HG03558 (cell line): Measurements from ENCODE around the gene LRRC42.

Source experiments
- ATAC-seq: cut with Tn5 transposase; IDR thresholded peaks from one replicate; pipeline ENCODE4 v1.9.1; 2021; ENCODE audit warnings: moderate number of reproducible peaks; ENCODE audit not compliant: unreplicated experiment; ENCODE audit errors: extremely low read depth

The LRRC42 gene

DNA sequence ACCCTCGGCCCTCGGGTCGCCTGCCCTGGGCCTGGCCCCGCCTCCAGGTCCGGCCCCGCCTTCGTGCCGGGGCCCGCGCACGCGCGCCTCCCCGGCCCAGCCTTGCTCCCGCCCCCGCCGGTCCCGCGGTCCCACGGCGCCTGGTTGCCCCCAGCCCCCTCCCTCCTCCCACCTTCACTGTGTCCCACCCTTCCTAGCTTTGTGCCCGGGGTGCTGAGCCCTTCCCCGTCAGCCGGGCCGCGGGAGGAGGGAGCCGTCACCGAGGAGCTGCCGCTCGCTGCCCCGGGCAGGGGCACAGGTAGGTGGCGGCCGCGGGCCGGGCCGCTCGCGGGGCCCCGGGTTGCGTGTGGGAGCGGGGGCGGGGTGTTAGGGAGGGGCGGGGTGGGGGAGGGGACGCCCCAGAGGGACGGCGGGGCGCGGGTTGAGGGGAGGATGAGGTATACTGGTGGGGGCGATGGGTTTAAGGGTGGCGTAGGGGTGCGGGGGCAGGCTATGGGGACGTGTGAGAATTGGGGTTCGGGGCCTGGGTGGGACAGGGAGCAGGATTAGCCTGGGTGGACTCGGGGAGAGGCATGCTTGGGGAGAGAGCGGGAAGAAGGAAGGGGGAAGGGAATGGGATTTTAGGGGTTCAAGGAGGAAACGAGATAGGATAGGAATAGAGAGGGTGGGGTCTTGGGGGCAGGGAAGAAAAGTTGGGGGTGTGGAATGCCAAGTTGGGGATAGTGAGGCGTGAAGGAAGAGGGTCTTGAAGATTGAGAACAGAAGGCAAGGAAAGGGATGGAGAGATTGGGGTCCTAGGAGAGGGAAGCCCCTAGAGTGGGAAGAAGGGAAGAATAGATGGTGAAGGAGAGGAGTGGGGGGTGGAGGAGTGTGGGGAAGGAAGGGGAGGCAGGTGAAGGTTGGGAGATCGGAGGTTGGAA lies at the start of gene LRRC42:
TSS of gene LRRC42 (plus strand) at position 99 of the 920 bp plus-strand sequence. CDS start 5,650 bp downstream, outside the sequence.
- ATAC-seq = peak; percentile 37

DNA sequence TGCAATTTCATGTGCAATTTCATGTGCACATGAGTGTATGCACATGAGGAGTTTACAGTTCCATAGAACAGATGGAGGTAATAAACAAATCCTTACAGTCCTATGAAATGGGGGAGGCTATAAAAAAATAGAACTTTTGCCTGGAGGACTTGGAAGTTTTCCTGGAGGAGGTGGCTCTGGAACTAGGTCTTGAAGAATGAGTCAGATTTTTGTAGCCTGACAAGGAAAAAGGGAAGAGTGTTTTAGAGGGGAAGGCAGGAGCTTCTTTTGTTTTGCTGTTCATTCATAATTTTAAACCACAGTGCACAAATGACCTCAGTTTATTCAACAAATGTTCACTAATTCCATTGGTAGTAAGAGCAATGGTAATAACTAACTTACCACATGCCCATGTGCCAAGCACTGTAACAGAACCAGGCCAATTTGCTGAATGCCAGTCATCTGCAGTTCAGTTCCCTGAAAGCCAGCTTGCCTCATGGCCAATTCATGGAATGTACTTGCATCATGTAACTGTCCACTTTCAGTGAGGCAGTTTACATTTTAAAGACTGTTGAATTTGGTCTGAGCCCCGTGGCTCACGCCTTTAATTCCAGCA lies 49.4 kb upstream of the LRRC42 start:
- ATAC-seq = no peak

DNA sequence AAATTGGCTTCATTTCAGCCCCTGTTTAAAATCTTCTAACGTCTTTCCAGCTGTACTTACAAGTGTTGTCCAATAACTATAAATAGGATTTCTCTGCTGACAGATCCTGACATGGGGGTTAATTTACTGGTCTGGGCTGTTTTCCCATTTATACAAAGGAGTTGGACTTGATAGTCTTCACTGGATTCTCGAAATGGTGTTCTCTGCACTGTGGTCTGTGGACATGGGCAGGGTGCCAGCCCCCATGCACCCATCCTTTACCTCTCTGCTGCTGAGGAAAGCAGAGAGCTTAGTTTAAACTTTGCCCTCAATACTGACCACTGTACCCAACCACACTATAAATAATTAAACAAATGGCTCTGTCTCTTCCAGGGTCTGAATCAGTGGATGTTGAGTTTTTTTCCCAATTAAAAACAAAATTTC lies 46.9 kb upstream of the LRRC42 start:
- ATAC-seq = no peak

GRCh38 chr1:53899708-53900107 lies 46.4 kb upstream of the LRRC42 start:
- ATAC-seq = no peak

DNA sequence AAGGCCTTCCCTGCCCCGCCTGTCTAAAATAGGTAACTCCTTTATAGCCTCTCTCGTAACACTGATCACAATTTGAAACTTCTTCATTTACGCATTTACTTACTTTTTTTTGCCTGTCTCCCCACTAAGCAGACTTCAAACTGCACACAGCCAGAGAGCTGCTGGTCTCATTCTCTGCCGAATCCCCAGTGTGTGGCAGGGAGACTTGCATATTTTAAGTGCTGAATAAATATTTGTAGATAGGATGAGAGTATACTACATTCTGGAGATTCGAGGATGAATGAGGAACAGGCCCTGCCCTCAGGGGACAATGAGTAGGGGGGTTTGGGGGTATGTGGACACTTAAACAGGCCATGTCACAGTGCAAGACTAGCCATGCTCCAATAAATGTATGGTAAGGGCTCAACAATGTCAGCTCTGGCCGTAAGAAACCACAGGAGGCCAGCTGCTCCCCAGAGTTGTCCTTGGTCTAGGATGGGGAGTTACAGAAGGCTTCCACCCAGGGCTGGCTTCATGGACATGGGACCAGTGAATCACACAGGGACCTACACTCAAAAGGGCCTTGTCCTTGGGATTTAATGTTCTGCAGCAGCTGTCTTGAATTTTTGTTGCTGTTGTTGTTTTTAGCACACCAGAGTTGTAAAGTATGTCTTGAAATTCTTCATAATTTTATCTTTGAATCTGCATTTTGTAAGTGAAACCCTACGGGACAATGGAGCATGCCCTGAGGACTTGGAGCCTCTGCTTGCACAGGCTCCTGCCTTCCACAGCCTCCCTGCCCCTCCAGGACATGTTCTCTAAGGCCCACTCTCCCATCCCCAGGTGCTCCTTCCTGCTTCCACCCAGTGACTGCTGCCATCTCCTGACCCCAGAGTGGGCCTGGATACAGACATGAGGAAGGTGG lies 43.7 kb upstream of the LRRC42 start:
- ATAC-seq = no peak

- ATAC-seq = no peak
These were observed 40.6 kb upstream of the LRRC42 start for GRCh38 chr1:53905509-53905908.

DNA sequence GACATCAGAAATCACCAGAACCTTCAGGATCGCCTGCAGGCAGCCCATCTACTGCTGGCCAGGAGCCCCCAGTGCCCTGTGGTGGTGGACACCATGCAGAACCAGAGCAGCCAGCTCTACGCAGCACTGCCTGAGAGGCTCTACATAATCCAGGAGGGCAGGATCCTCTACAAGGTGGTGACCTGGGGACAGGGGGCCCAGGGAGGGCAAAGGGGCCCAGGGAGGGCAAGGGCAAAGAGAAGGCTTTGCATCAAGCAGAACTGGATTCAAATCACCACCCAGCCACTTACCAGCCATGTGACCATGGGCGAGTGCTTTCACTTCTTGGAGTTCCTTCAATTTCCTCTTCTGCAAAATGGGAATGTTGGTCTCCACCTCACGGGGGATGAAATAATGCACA lies 40.0 kb upstream of the LRRC42 start:
- ATAC-seq = no peak

DNA sequence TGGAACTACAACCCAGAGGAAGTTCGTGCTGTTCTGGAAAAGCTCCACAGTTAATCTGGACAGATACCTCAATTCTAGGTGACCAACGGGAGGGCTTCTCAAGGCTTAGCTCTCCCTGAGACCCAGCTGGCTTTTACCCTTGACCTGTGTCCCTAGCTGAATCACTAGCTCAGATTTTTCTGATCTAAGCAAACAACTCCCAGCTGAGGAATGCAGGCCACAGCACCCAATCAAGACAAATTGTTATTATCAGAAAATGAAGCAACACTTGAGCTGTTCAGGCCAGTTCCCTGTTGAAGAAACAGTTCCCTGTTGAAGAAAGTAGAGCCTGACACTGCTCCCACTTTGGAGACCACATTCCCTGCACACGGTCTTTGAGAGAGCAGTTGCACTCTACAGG lies 36.2 kb upstream of the LRRC42 start:
- no peak for ATAC-seq

DNA sequence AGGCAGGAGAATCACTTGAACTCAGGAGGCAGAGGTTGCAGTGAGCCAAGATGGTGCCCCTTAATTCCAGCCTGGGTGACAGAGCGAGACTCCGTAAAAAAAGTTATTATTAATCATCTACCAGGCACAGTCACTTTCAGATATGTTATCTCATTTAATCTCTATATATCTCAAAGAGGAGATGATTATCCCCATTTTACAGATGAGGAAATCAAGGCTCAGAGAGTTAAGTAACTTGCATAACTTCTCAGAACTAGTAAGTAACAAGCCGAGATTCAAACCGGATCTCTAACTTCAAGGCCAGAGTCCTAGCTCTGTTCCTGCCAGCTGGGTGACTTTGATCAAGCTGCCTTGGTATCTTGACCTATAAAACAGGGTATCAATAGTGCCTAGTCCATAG lies 34.7 kb upstream of the LRRC42 start:
- ATAC-seq = no peak

DNA sequence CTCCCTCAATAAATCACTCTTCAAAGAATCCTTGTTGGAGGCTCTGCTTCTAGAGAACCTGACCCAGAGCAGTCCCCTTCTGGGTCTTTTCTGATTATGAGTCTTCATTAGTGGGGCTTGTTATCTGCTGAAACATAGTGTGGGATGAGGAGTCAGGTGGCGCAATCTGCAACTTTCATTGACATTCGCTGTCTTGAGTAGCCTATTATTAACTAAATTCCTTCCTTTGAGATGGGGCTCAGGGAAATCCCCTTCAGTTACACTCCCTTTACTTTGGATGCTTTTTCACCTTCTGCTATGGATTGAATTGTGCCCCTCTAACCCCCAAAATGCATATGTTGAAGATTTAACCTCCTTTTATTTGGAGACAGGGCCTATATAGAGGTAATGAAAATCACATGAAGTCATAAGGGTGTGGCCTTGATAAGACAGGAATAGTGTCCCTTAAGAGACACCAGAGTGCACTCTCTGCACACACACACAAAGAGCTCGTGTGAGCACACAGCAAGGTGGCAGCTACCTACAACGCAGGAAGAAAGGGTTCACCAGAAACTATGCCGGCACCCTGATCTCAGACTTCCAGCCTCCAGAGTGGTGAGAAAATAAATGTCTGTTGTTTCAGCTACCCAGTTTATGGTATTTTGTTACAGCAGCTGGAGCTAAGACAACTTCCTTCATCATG lies 32.7 kb upstream of the LRRC42 start:
- ATAC-seq = no peak

GRCh38 chr1:53918343-53918742 lies 27.8 kb upstream of the LRRC42 start:
- no peak for ATAC-seq

- ATAC-seq = no peak
These were observed 26.5 kb upstream of the LRRC42 start for GRCh38 chr1:53919675-53920066.

- ATAC-seq = no peak
These were observed 18.7 kb upstream of the LRRC42 start for GRCh38 chr1:53927376-53927881.

DNA sequence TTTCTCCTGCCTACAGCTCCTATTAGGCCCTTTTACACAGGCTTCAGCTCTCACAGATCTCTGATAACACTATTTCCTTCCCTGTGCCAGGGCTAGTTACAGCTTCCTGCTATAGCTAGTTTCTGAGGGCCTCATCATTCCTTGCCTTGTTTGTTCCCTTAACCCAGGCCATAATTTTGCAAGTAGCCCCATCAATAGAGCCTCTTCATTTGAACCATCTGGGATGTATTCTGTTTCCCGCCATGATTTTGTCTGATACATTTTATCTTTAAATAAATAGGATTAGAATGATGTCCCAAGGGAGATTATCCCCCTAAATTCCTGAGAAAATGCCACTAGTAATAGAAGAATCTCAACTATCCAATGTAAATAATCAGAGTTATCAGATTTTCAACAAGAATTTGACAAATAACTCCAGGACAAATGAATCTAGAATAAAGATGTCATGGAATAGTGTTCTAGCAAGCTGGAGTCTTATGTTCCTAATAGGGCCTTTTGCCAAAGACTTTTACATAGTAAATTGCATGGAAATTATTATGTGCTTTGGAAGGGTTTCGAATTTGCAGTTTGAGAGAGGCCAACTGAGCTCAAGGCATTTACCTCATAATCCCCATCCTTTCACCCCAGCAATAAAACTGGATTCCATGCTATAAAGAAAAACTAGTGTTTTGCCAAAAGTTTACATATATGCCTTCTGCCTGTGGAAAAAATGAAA lies 16.7 kb upstream of the LRRC42 start:
- no peak for ATAC-seq

DNA sequence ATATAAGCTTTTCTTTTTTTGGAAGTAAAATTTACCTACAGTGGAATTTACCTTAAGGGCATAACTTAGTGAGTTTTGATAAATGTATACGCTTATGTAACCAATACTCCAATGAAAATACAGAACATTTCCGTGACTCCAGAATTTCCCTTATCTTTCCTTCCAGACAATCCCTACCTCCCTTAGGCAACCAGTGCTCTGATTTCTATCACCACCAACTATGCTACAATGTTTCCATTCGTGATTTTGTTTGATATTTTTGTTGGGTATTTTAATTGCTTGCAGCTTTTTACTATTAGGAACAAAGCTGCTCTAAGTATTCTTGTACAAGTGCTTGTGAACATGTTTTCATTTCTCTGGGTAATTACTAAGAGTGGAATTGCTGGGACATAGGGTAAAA lies 15.2 kb upstream of the LRRC42 start:
- ATAC-seq = no peak

DNA sequence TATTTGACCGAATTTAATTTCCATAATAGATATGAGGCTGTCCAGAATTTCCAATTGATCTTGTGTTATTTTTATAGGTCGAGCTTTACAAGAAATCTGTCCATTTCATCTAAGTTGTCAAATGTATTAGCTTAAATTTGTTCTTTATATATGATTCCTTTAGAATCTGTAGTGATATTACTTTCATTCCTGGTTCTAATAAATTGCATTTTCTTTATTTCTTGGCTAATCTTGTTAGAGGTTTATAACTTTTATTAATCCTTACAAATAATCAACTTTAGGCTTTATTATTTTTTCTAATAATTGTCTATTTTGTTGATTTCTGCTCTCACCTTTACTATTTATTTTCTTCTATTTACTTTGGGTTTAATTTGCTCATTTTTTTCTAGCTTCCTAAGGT lies 14.6 kb upstream of the LRRC42 start:
- ATAC-seq = no peak

GRCh38 chr1:53934170-53934765 lies 11.9 kb upstream of the LRRC42 start:
- no peak for ATAC-seq

DNA sequence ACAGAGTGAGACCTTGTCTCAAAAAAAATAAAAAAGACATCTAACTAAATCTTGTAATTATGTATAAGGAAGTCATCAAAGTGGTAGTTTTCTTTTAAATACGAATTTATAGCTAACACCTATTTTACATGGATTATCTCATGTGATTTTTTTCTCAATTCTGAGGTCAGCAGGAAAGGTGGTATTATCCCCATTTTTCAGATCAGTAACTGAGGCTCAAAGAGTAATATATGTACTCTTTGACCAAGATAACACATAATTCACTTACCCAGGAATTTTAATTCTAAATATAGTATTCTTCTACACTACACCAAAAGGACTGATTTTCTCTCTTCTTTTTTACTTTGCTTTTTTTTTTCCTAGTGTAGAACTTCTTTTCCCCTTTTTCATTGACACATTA lies 9.7 kb upstream of the LRRC42 start:
- no peak for ATAC-seq
